HFFc6 (cell line): ENCODE data around the gene SRRT. TPM values are rescaled to one million over a fixed set of nuclear protein-coding genes. Genes with fewer than 3 reads are reported as not detected.

ENCODE experiments used
- DNase-seq: peaks from one replicate; pipeline ENCODE4 v3.0.0-alpha.2; 2018
- H3K27ac Mint-ChIP-seq: 2 replicates; pipeline ENCODE4 v1.8.0; 2020; ENCODE audit warnings: mild to moderate bottlenecking, mixed read lengths
- H3K27me3 Mint-ChIP-seq: 2 replicates; pipeline ENCODE4 v1.8.0; 2021; ENCODE audit warnings: mild to moderate bottlenecking, moderate library complexity, mixed read lengths; ENCODE audit not compliant: insufficient read depth
- H3K36me3 Mint-ChIP-seq: 2 replicates; pipeline ENCODE4 v1.8.0; 2021; ENCODE audit warnings: low read depth, mixed read lengths
- H3K4me1 Mint-ChIP-seq: 2 replicates; pipeline ENCODE4 v1.8.0; 2020; ENCODE audit warnings: low read depth, mixed read lengths
- H3K4me3 Mint-ChIP-seq: 2 replicates; pipeline ENCODE4 v1.8.0; 2020; ENCODE audit warnings: mild to moderate bottlenecking, moderate library complexity, mixed read lengths
- H3K9me3 Mint-ChIP-seq: 2 replicates; pipeline ENCODE4 v1.8.0; 2020; ENCODE audit warnings: mild to moderate bottlenecking, mixed read lengths
- total RNA-seq, 6 experiments: library from RNA; stranded (reverse); fragmentation: NEBNext Ultra II Directional; extraction: Animal tissue kit (Norgen Biotek cat#: 25700); gene quantifications; 2 replicates in 1 of 6; 3 replicates in 5 of 6; pipeline ENCODE4 v1.2.3, GENCODE V29; 2021
- TF ChIP-seq, protein P1 (sequence below): fragments of 200-600 bp; sonication (generic); IDR thresholded peaks from 2 replicates; pipeline ENCODE4 v1.5.0; 2021; ENCODE audit warnings: antibody characterized with exemption, mild to moderate bottlenecking

Gene SRRT
- total RNA-seq, 6 experiments from 2014 or later, result 111 to 154 (median 133) TPM

GRCh38 chr7:100891568-100892247 is 16.8 kb downstream of the SRRT start:
- peaks cover 10% of the 10 kb centered on the region for H3K27me3 Mint-ChIP-seq
- H3K36me3 Mint-ChIP-seq, result peaks cover 20% of the 10 kb centered on the region
- H3K4me1 Mint-ChIP-seq, result peaks cover 40% of the 10 kb centered on the region
- no peak for DNase-seq
- TF ChIP-seq, protein P1, sequence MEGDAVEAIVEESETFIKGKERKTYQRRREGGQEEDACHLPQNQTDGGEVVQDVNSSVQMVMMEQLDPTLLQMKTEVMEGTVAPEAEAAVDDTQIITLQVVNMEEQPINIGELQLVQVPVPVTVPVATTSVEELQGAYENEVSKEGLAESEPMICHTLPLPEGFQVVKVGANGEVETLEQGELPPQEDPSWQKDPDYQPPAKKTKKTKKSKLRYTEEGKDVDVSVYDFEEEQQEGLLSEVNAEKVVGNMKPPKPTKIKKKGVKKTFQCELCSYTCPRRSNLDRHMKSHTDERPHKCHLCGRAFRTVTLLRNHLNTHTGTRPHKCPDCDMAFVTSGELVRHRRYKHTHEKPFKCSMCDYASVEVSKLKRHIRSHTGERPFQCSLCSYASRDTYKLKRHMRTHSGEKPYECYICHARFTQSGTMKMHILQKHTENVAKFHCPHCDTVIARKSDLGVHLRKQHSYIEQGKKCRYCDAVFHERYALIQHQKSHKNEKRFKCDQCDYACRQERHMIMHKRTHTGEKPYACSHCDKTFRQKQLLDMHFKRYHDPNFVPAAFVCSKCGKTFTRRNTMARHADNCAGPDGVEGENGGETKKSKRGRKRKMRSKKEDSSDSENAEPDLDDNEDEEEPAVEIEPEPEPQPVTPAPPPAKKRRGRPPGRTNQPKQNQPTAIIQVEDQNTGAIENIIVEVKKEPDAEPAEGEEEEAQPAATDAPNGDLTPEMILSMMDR, result no peak
- H3K9me3 Mint-ChIP-seq, result no peaks in the 10 kb centered on the region
- peak overlapping the region; percentile 80 for H3K27ac Mint-ChIP-seq
- H3K4me3 Mint-ChIP-seq, result peak overlapping the region; percentile 73

DNA sequence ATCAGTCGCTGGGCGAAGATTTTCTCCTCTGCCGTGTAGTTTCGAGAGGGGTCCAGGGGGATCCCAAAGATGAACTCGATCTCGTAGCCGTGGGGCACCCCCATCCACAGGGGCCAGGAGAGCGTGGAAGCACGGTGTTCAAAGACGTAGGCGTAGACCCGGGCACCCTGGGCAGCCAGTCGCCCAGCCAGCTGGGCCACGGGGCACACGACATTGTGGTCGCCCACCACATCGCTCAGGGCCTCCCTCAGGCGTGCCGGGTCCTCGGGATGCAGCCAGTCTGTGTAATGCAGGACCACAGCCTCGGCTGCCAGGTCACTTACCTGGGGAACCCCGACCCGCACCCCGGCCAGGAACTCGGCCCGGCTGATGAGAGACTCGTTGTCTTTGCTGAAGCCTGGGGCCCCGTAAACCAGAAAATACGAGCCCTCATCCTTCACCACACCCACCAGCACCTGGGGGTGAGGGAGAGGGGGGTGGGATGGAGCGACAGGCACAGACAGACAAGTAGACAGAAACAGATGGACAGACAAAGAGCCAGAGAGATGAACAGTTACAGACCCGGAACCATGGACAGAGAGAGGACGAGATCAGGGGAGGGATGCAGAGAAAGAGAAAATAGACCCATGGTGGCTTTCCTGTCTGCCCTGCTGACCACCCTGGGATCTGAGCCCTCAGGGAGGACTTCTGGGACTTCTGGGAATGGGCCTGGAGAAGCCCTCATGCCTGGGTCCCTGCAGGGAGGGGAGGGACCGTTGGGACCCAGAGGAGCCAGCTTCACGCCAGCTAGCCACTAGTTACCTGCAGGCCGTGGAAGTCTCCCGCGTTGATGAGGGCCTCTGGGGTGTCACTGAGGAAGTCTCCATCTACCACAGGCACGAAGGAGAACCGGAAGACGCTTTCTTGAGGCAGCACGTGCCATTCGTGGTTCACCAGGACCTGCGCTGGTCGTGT is 17.7 kb downstream of the SRRT start:
- Mint-ChIP-seq H3K4me3 (no peak overlapping the region), H3K9me3 (no peaks in the 10 kb centered on the region), H3K36me3 (peaks cover 11% of the 10 kb centered on the region), H3K4me1 (peaks cover 35% of the 10 kb centered on the region), H3K27me3 (peaks cover 13% of the 10 kb centered on the region), H3K27ac (no peak overlapping the region)
- TF ChIP-seq, protein P1, result no peak
- DNase-seq, result no peak

GRCh38 chr7:100893318-100893895 is 18.5 kb downstream of the SRRT start:
- Mint-ChIP-seq H3K27me3 (peaks cover 17% of the 10 kb centered on the region), H3K4me3 (no peak overlapping the region), H3K27ac (no peak overlapping the region), H3K9me3 (no peaks in the 10 kb centered on the region), H3K36me3 (peaks cover 3% of the 10 kb centered on the region), H3K4me1 (peaks cover 27% of the 10 kb centered on the region)
- no peak for DNase-seq
- TF ChIP-seq, protein P1, result no peak

GRCh38 chr7:100893910-100894721 is 19.2 kb downstream of the SRRT start:
- Mint-ChIP-seq H3K4me1 (peaks cover 23% of the 10 kb centered on the region), H3K4me3 (no peak overlapping the region), H3K36me3 (no peaks in the 10 kb centered on the region), H3K27ac (no peak overlapping the region), H3K27me3 (peaks cover 19% of the 10 kb centered on the region), H3K9me3 (no peaks in the 10 kb centered on the region)
- TF ChIP-seq, protein P1, result no peak
- DNase-seq, result no peak
